ENCODE results near the gene ATP6AP2. TPM values are rescaled to one million over a fixed set of nuclear protein-coding genes. Genes with fewer than 3 reads are reported as not detected.
A peak's percentile ranks its signal among the peaks of the same experiment; 100 is the strongest.

Gene ATP6AP2
- 160 and 251 TPM in 2 replicates for polyA plus RNA-seq (2012; rRNA removed)
- polyA plus RNA-seq (2012; cell fraction: cytosol; rRNA removed) = 240 and 274 TPM in 2 replicates
- polyA plus RNA-seq (2012; cell fraction: nucleus; rRNA removed) = 71.3 and 182 TPM in 2 replicates

- TF ChIP-seq TEAD4 (IDR thresholded peaks at IDR 0.05; ENCODE audit: borderline replicate concordance, insufficient read depth) (no peak), ELF1 (IDR thresholded peaks at IDR 0.05) (peak; percentile 73), GABPA (IDR thresholded peaks at IDR 0.05; ENCODE audit: low read depth) (peak; percentile 83), CHD2 (IDR thresholded peaks at IDR 0.05; ENCODE audit: low read length, partially characterized antibody) (peak; percentile 89), RFX5 (IDR thresholded peaks at IDR 0.05; ENCODE audit: low read length) (peak; percentile 72; the same call in 1 of the 2 replicates), RXRA (IDR thresholded peaks at IDR 0.05; ENCODE audit: borderline replicate concordance, low read depth) (no peak), FOXM1 (IDR thresholded peaks at IDR 0.05; ENCODE audit: low read depth) (no peak), RCOR1 (IDR thresholded peaks at IDR 0.05; ENCODE audit: low read length) (no peak), IRF3 (IDR thresholded peaks at IDR 0.05; ENCODE audit: low read depth, low read length) (peak; percentile 72), PBX3 (IDR thresholded peaks at IDR 0.05) (peak; percentile 99), USF1 (IDR thresholded peaks at IDR 0.05; ENCODE audit: borderline replicate concordance, low read depth) (peak; percentile 47; the same call in 1 of the 2 replicates), MXI1 (IDR thresholded peaks at IDR 0.05; ENCODE audit: low read depth, low read length) (peak; percentile 65; the same call in 1 of the 2 replicates), POLR2AphosphoS5 (IDR thresholded peaks at IDR 0.05; ENCODE audit: low read depth, low read length) (peak; percentile 58; the same call in 1 of the 2 replicates)
- no peaks in the 10 kb centered on the region for H3K36me3 ChIP-seq (replicated peaks in 1 of 2; ENCODE audit: control insufficient read depth in 1 of 2, insufficient read depth in 2 of 2, low read length in 1 of 2)
- H3K9ac ChIP-seq = peak within 1 kb of the TSS; percentile 69
- no peaks in the 10 kb centered on the region for H3K9me3 ChIP-seq
- no peaks in the 10 kb centered on the region for H3K9me2 ChIP-seq
- ChIA-PET CTCF (interaction anchor here (1.3 to 1.7 kb wide), 3 partner anchors 10 to 37 kb away, joined by 4 to 5 read pairs (median 5); no protein-coding TSS in a partner anchor), POLR2A (interaction anchor here (1.1 kb wide), 1 partner anchor 37 kb away, joined by 3 read pairs; no protein-coding TSS in a partner anchor)
- peak within 1 kb of the TSS; percentile 91 for H2AFZ ChIP-seq (ENCODE audit: low read depth)
- peaks cover 48% of the 10 kb centered on the region for H3K79me2 ChIP-seq (ENCODE audit: insufficient read depth)
- H3K27me3 ChIP-seq (ENCODE audit: insufficient read depth) = peaks cover 9% of the 10 kb centered on the region; the same call in 1 of the 2 replicates
- DNase-seq = peak; percentile 94
- under 1% methylated on average over 38 of the region's 89 CpGs for WGBS (ENCODE audit: low lambda C conversion rate)
- H4K20me1 ChIP-seq (ENCODE audit: insufficient read depth) = peaks cover 28% of the 10 kb centered on the region
- peaks cover 0 to 4% of the 10 kb centered on the region in 2 experiments; a peak in 2 of 4 replicates for H3K4me1 ChIP-seq (ENCODE audit: control insufficient read depth in 1 of 2, insufficient read depth in 2 of 2, low read depth in 1 of 2, low read length in 1 of 2)
- H3K27ac ChIP-seq (ENCODE audit: low read depth in 2 of 2, low read length in 1 of 2) = peak within 1 kb of the TSS; percentile 40 to 70; a peak in 3 of 4 replicates
- peak within 1 kb of the TSS; percentile 76 to 86 for H3K4me3 ChIP-seq (ENCODE audit: low read depth in 2 of 2, low read length in 1 of 2)
- no peaks in the 10 kb centered on the region for H3F3A ChIP-seq (replicated peaks; ENCODE audit: insufficient read depth)
- peak within 1 kb of the TSS; percentile 77 for H3K4me2 ChIP-seq
Observed at GRCh38 chrX:40580537-40581335, at the start of gene ATP6AP2. ATP6AP2 (plus strand) TSS chrX:40580970; CDS start chrX:40581066, 96 bp downstream.
